ENCODE data around the gene LDLRAD4. TPM values are rescaled to one million over a fixed set of nuclear protein-coding genes. Genes with fewer than 3 reads are reported as not detected.

LDLRAD4 gene
- total RNA-seq, 1 experiment from 2014 or later = not detected

GRCh38 chr18:13592246-13592645 lies 373.7 kb downstream of the LDLRAD4 start:
- Histone ChIP-seq H3K79me2 (ENCODE audit: low read length) (no peaks in the 10 kb centered on the region), H3F3A (ENCODE audit: low read length, unreplicated experiment) (no peaks in the 10 kb centered on the region), H3K27ac (ENCODE audit: low read length) (no peak overlapping the region), H2AFZ (ENCODE audit: low read length) (no peak overlapping the region), H3K9me2 (replicated peaks; ENCODE audit: low read length) (no peaks in the 10 kb centered on the region), H3K4me1 (ENCODE audit: insufficient read depth, low read length) (no peaks in the 10 kb centered on the region), H3K9ac (ENCODE audit: low read length) (no peak overlapping the region), H3K9me3 (ENCODE audit: low read length) (0 out of 2 replicates have a peak, but pooled peaks cover 17% of the 10 kb centered on the region), H3K4me3 (ENCODE audit: low read length) (no peak overlapping the region), H3K4me2 (ENCODE audit: low read length) (no peak overlapping the region), H3K36me3 (ENCODE audit: low read depth, low read length) (no peaks in the 10 kb centered on the region), H3K27me3 (ENCODE audit: low read length) (peaks cover 42% of the 10 kb centered on the region), H4K20me1 (ENCODE audit: low read length) (no peaks in the 10 kb centered on the region)
- BruUV-seq (replicated peaks) = no TSS peak
- intact Hi-C loops (cut with micrococcal nuclease) = no loop called here
- DNase-seq = no peak
- CTCF ChIA-PET = no interaction called here
- no peak for ATAC-seq
- TF ChIP-seq CTCF (conservative IDR thresholded peaks at IDR 0.05; ENCODE audit: low read depth, low read length) (no peak), EZH2 (IDR thresholded peaks at IDR 0.05; ENCODE audit: low read length, unreplicated experiment) (no peak), EZH2phosphoT487 (IDR thresholded peaks at IDR 0.05; ENCODE audit: borderline replicate concordance, low read length) (no peak)
- POLR2A ChIA-PET (ENCODE audit: unreplicated experiment) = no interaction called here

GRCh38 chr18:13594551-13594950 lies 376.0 kb downstream of the LDLRAD4 start:
- CTCF ChIA-PET = no interaction called here
- intact Hi-C loops (cut with micrococcal nuclease) = no loop called here

GRCh38 chr18:13597068-13597467 lies 378.5 kb downstream of the LDLRAD4 start:
- Histone ChIP-seq H3K9me3 (ENCODE audit: low read length) (0 out of 2 replicates have a peak, but pooled peaks cover 20% of the 10 kb centered on the region), H3K9me2 (replicated peaks; ENCODE audit: low read length) (no peaks in the 10 kb centered on the region), H3K4me1 (ENCODE audit: insufficient read depth, low read length) (no peaks in the 10 kb centered on the region), H3K27me3 (ENCODE audit: low read length) (peaks cover 24% of the 10 kb centered on the region; the same call in 1 of the 2 replicates), H3K9ac (ENCODE audit: low read length) (no peak overlapping the region), H2AFZ (ENCODE audit: low read length) (no peak overlapping the region), H3K36me3 (ENCODE audit: low read depth, low read length) (no peaks in the 10 kb centered on the region), H3F3A (ENCODE audit: low read length, unreplicated experiment) (no peaks in the 10 kb centered on the region), H3K4me3 (ENCODE audit: low read length) (no peak overlapping the region), H4K20me1 (ENCODE audit: low read length) (no peaks in the 10 kb centered on the region), H3K79me2 (ENCODE audit: low read length) (no peaks in the 10 kb centered on the region), H3K27ac (ENCODE audit: low read length) (no peak overlapping the region), H3K4me2 (ENCODE audit: low read length) (no peak overlapping the region)
- TF ChIP-seq EZH2 (IDR thresholded peaks at IDR 0.05; ENCODE audit: low read length, unreplicated experiment) (no peak), CTCF (conservative IDR thresholded peaks at IDR 0.05; ENCODE audit: low read depth, low read length) (no peak), EZH2phosphoT487 (IDR thresholded peaks at IDR 0.05; ENCODE audit: borderline replicate concordance, low read length) (no peak)
- ChIA-PET POLR2A (ENCODE audit: unreplicated experiment) (no interaction called here), CTCF (interaction anchor here (0.7 kb wide), 1 partner anchor 206 kb away, joined by 4 read pairs; no protein-coding TSS in a partner anchor)
- BruUV-seq (replicated peaks) = no TSS peak
- intact Hi-C loops (cut with micrococcal nuclease) = no loop called here
- DNase-seq (no peak), ATAC-seq (no peak)

More at GRCh38 chr18:13594551-13594950, 376.0 kb downstream of the LDLRAD4 start:
- Histone ChIP-seq H3F3A (ENCODE audit: low read length, unreplicated experiment) (no peaks in the 10 kb centered on the region), H3K4me1 (ENCODE audit: insufficient read depth, low read length) (no peaks in the 10 kb centered on the region), H3K36me3 (ENCODE audit: low read depth, low read length) (no peaks in the 10 kb centered on the region), H3K4me2 (ENCODE audit: low read length) (no peak overlapping the region), H2AFZ (ENCODE audit: low read length) (no peak overlapping the region), H3K27me3 (ENCODE audit: low read length) (peaks cover 27% of the 10 kb centered on the region; the same call in 1 of the 2 replicates), H3K27ac (ENCODE audit: low read length) (no peak overlapping the region), H3K4me3 (ENCODE audit: low read length) (no peak overlapping the region), H3K9ac (ENCODE audit: low read length) (no peak overlapping the region), H3K9me2 (replicated peaks; ENCODE audit: low read length) (no peaks in the 10 kb centered on the region), H3K9me3 (ENCODE audit: low read length) (0 out of 2 replicates have a peak, but pooled peaks cover 20% of the 10 kb centered on the region), H4K20me1 (ENCODE audit: low read length) (no peaks in the 10 kb centered on the region), H3K79me2 (ENCODE audit: low read length) (no peaks in the 10 kb centered on the region)
- ATAC-seq (no peak), DNase-seq (no peak)
- POLR2A ChIA-PET (ENCODE audit: unreplicated experiment) = no interaction called here
- TF ChIP-seq EZH2phosphoT487 (IDR thresholded peaks at IDR 0.05; ENCODE audit: borderline replicate concordance, low read length) = no peak
- BruUV-seq (replicated peaks) = no TSS peak
